Posterior cingulate gyrus (tissue), 11 donors: ENCODE results near the gene ZNF791.
"Not testable (repeated sequence)": the region's sequence is repeated elsewhere in the genome, so short reads cannot be mapped to it uniquely, and the experiment has no call there.

Experiments
- DNase-seq, 10 donors: peaks; one replicate each; pipeline versions ENCODE4 v3.0.0 to v3.0.0-alpha.2; 2020 to 2021; ENCODE audit warnings: mixed read lengths in 3 of 10
- intact Hi-C: fragments of 100-400 bp; cut with DNase I; formaldehyde crosslinking; loops from one replicate; pipeline ENCODE4 v1.15.1; 2023

The ZNF791 gene

DNA sequence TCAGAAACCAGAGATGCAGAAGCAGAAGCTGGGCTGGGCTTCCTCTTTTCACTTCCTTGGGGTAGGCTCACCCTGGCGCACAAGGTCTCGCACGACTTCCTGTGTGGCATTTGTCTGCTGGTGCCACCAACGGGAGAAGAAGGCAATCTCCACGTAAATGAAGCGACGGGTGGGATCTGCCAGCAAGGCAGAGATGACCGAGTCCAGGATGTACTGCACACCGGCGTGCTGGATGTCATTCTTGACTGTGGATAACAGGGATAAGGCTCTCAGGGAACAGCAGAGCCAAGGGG is 54.5 kb downstream of the ZNF791 start:
- intact Hi-C loops = no loop called here

DNA sequence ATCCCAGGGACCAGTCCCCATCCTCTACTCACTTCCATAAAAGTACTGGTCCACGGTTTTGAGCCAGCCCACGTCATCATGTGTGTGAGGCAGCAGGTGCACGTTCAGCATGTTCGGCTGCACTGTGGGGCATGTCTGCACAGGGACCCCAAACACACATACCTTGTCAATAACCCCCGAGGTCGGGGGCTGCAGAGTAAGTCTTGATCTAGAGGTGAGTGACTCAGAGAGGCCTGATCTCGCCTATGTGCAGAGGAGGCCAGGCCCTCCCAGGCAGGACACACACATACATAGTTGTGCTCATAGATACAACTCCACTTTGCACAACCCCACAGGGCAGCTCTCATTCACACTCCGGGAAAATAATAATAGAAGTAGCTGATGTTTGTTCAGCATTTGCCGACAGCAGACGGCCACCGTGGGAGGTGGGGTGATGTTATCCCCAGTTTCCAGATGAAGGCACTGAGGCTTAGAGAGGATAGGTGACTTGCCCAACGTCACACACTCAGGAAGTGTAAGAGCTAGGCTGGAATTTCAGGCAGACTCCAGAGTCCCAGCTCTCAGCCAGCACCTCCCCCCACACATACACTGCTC is 55.0 kb downstream of the ZNF791 start:
- intact Hi-C loops = no loop called here
- peak in 1 of 10 donors; percentile 75 for DNase-seq

More for the DNA sequence above, 54.5 kb downstream of the ZNF791 start:
- DNase-seq = peak in 4 of 10 donors; percentile 13 to 86 (median 31)

DNA sequence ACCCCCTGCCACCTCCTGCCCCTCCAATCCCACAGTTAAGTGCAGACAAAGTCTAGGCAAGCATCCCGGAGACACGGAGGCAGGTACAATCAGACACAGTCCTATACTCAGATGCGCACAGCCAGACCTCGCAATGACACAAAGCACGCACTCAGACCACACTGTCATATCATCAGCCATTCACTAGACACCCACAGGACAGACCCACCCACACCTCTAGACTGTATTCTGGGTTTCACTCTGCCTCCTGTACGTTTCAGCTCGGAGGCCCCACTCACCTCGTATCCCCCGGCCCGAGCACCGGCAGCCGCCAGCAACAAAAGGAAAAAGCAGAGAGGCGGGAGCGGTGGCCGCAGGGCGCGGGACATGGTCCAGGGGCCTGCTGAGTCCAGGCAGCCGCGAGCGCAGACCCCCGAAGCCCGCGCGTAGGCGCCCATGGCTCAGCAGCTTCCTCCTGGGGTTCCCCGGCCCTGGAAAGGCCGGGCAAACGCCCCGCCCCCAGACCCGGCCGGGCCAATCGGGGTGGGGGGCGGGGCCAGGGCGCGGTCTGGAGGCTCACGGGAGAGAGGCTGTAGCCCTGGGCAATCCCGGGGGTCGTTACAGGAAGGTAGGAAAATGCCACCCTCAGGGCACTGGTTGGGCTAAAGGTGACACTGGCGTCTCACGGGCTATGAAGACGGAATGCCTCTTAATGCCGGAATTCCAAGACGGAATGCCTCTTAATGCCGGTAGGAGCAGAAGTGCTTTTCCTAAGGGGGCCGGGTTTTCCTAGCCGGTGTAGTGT is 55.7 kb downstream of the ZNF791 start, which contains the start of the genes MAN2B1 and WDR83:
MAN2B1 (minus strand) TSS at position 478 of the 784 bp plus-strand sequence; CDS start at position 437, 41 bp downstream.
WDR83 (plus strand) TSS at position 543 of the 784 bp plus-strand sequence. CDS start 2,984 bp downstream, outside the sequence.
- intact Hi-C loops = no loop called here
- peak; percentile 47 to 95 (median 69) for DNase-seq

DNA sequence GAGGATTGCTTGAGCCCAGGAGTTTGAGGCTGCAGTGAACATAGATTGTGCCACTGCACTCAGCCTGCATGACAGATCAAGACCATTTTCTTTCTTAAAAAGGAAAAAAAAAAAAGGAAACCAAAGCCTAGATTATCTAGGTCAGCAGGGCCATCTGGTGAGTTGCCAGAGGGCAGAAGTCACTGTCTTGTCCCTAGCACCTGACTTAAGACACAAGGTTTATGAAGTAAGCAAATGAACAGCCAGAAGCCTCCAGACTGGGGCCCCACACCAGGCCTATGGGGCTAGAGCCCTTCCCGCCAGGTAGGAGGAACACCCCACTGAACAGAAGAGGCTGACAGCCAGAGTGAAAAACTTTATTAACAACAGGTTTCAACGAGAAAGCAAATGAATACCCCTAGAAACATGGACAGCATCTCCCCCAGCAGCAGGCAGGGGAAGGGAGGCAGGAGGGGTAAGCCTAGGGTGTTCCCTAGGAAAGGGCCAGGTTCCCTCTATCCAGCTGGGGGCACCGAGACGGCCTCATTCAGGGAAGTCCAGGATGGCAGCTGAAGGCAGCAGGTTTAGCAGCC is 57.1 kb downstream of the ZNF791 start:
- no peak for DNase-seq
- intact Hi-C loops = no loop called here

DNA sequence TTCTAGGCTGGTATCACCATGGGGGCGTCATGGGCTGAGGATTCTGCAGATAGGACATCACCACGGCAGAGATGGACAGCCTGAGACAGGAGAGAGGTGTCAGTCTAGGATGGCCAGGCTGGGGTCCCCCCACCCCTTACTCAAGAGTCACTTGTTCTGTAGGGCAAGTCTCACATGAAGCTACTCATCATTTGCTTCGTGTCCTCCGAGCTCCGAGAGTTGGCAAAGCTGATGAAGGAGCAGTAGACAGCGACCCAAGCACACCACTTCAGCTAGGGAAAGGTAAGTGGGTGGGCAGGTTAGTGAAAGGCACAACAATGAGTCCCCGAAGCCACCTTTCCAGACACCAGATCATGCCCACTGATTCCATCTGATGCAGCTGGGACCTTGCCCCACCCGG is 57.6 kb downstream of the ZNF791 start:
- intact Hi-C loops = no loop called here

DNA sequence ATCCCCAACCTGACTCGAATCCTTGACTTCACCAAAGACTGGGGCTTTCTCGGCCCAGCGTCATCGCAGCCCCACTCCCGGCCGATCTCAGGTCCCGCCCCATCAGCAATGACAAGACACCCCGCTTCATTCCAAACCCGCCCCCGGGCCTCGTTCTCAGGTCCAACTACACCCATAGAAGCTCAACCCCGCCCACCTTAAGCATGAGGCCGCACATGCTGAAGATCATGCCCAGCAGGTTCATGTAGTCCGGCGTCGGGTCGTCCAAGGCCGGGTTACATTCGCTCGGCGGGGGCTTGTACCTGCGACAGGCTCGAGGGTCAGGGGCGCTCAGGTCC is 58.2 kb downstream of the ZNF791 start:
- intact Hi-C loops = loop anchor here (1.0 kb wide), 1 partner anchor 12 kb away; the partner anchor contains the start of gene DHPS

More for the DNA sequence above, 57.6 kb downstream of the ZNF791 start:
- DNase-seq = no peak

DNA sequence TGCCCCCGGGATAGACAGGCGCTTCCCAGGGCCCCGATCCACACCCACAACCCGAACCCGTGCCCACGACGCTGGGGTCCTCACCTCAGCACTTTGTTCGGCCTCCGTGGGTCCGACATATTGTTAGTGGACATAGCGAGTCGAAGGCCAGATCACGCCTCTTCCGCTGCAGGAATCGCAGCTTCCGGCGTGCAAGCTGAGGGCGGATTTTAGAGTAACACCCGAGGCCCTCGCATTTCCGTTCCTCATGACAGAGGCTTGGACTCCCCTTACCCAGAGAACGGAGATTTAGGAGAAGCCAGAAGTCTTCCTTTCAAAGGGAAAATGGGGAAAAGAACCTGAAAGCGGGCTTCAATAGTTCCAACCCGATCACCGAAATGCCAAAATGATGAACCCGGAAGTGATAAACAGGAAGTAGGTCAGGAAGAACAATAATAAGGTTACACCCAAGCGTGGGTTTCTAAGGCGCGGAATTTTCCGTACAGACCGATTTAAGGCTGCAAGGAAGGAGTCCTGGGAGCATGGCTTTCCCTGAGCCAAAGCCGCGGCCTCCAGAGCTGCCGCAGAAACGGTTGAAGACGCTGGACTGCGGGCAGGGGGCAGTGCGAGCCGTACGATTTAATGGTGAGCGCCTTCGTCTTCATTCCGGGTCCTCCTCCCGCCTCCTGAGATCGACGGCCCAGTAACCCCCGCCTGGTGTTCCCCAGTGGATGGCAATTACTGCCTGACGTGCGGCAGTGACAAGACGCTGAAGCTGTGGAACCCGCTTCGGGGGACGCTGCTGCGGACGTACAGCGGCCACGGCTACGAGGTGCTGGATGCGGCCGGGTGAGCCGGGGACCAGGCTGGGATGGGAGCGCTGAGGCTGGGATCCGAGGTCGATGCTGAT is 58.8 kb downstream of the ZNF791 start:
- intact Hi-C loops = loop anchor here (1.0 kb wide), 1 partner anchor 12 kb away; the partner anchor contains the start of gene DHPS
- DNase-seq = peak; percentile 70 to 97 (median 82)

More for the DNA sequence above, 58.2 kb downstream of the ZNF791 start:
- peak in 9 of 10 donors; percentile 25 to 93 (median 53) for DNase-seq

DNA sequence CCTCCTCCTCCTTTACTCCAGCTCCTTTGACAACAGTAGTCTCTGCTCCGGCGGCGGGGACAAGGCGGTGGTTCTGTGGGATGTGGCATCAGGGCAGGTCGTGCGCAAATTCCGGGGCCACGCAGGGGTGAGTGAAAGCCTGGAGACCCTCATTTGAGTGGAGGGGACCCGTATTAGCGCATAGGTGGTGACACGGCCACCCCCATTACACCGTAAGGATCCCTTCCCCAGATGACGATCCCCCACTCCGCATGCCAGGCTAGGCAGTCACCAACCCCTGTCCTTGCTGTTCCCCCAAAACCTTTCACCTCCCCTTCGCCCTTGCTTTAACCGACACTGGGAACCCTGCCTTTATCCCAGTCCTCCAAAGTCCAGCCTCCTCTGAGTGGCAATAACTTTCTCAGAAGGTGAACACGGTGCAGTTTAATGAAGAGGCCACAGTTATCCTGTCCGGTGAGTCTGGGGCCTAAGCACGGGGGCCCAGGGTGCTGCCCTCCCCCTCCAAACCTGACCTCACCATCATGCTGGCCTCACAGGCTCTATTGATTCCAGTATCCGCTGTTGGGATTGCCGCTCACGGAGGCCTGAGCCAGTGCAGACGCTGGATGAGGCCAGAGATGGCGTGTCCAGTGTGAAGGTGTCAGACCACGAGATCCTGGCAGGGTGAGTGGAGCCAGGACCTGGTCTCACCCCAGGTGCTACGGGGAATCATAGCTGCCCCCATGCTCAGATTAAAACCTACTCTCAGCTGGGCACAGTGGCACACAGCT is 59.6 kb downstream of the ZNF791 start:
- no peak for DNase-seq
- intact Hi-C loops = no loop called here

DNA sequence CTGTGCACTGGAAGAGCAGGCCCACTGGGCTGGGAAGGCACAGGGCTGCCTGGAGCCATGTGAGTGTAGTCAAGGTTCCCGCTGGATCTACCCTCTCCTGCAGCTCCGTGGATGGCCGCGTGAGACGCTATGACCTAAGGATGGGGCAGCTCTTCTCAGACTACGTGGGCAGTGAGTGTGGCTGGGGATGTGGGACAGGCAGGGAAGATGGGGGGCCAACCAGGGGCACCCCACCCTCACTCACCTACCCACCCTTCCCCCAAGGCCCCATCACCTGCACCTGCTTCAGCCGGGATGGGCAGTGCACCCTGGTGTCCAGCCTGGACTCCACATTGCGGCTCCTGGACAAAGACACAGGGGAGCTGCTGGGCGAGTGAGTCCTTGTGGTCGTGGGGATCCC is 62.0 kb downstream of the ZNF791 start:
- no peak for DNase-seq
- intact Hi-C loops = loop anchor here (1.0 kb wide), 1 partner anchor 108 kb away; no protein-coding TSS in a partner anchor

DNA sequence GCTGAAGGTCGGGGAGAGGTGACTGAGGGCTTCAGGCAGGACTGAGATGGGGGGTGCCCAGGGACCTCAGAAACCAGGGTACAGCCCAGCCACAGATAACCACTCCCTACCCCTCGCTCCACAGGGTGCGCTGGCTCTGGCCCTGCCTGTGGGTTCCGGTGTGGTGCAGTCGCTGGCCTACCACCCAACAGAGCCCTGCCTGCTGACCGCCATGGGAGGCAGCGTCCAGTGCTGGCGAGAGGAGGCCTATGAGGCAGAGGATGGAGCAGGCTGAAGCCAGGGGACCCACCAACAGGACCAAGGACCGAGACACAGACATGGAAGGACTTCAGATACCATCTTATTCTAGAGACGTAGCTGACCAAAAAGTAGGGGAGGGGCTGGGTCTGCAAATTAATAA is 64.7 kb downstream of the ZNF791 start:
- intact Hi-C loops = no loop called here
- DNase-seq = no peak

DNA sequence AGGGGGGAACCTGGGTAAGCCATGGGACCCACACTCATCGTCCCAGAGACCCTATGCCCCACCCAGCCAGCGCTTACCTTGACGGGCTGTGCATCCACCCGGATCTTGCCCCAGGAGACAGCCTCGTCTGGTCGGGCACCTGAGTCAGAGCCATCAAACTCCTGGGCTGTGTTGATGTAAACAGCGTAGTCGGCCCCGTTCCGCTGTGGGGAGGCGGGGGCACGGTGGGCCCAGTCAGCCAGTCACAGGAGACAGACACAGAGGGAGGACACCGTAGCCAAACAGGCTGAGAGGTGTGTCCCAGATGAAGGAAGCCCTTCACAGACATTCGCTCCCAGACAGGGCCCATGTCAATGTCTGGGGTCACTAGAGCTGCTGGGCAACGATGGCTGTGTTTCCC is 65.2 kb downstream of the ZNF791 start:
- intact Hi-C loops = no loop called here
- no peak for DNase-seq

DNA sequence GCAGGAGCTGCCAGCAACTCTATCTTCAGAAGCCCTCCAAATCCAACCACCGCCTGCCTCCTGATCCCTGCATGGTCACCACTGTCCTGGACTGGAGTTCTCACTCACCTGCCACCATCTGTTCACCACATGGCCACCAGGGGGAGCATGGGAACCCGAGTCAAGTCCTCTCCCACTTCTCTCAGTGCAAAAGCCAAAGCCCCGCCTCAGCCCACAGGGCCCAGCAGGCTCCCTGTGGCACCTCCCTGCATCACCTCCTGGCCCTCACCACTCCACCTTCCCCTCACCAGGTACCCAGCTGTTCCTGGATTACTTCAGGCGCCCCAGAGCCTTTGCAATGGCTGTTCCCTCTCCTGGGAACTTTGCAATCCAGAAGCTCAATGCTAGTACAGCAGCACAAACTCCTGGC is 65.7 kb downstream of the ZNF791 start:
- peak; percentile 65 to 96 (median 84) for DNase-seq
- intact Hi-C loops = no loop called here

DNA sequence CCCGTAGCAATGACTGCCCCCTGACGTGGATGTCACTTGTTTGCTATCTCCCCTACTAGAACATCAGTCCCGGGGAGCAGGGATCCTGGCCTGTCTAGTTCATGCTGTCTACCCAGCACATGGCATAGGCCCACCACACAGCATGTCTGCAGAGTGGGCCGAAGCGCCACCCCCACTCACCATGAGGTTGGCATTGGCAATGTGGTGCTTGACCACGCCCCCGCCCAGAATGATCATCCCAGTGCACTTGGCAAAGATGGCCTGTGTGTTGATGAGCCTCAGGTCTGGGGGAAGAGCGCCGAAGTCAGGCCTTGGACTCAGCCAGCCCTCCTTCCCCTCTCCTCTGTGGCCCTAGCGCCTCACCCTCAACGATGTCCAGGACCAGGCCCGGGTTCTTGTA is 66.2 kb downstream of the ZNF791 start:
- intact Hi-C loops = no loop called here
- no peak for DNase-seq

DNA sequence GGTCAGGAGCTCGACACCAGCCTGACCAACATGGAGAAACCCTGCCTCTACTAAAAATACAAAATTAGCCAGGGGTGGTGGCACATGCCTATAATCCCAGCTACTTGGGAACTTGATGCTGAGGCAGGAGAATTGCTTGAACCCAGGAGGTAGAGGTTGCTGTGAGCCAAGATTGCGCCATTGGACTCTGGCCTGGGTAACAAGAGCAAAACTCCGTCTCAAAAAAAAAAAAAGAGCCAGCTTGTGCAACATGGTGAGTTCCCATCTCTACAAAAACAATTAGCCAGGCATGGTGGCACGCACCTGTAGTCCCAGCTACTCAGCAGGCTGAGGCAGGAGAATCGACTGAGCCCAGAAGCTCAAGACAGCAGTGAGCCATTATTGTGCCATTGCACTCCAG is 67.3 kb downstream of the ZNF791 start:
- intact Hi-C loops, DNase-seq: not testable (repeated sequence)

DNA sequence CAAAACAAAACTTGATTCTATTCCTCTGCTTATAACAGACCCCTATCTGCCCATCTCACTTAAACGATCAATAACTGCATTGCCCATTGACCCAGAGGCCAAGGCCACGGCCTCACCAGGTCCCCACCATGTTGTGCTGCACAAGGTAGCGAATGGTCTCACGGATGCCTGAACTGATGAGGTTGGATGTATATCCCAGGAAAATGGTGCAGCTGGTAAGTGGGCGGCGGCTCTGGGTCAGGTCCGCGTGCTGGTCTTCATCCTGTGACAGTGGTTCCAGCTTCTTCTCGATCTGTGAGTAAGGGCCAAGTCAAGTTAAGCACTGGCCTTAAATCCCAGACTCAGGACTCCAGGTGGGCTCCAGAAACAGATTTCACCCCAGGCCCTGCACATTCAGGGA is 69.3 kb downstream of the ZNF791 start:
- intact Hi-C loops = no loop called here
- DNase-seq = no peak

DNA sequence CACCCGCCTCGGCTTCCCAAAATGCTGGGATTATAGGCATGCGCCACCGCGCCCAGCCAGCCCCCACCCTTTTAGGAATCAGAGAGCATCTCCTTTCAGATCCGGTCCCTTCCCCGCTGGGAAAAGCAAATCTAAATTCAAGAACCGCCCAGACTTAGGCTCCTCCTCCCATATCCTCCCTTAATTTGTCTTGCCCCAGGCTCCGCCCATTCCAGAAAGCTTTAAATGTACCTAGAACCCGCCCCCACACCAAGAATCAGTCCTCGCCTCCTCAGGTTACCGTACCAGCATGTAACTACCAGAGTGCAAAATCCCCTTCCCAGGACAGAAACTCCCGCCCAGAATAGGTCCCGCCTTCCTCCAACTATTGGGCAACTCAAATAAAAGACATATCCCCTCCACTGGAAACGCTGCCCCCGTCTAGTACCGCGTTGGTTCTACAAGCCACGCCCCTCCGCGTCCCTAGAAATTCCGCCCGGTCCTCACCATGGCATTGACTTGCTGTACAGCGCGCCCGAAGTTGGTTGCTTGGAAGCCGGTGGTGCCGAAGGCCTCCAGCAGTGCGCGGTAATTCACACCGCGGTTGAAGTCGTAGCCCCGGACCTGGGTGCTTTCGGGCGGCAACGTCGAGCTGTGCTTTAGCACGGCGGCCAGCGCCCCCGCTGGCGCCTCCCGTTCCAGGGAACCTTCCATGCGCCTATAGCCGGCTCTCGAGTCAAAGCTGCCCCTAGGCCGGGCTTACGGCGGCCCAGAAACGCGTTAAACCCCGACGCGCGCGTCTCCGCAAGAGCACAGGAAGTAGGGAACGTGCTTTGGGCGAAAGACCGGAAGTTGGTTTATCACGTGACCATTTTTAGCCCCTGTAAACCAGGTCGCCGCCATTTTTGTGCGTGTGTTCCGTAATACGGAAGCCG is 70.6 kb downstream of the ZNF791 start, which contains the start of gene DHPS:
DHPS (minus strand) TSS at position 807 of the 914 bp plus-strand sequence; CDS start at position 693, 114 bp downstream.
- intact Hi-C loops = loop anchor here (1.0 kb wide), 1 partner anchor 12 kb away; a partner anchor contains a TSS
- DNase-seq = peak; percentile 80 to 98 (median 88)
